G401.6 (cell line): ENCODE measurements around the gene OGT.
"Not testable (repeated sequence)": the region's sequence is repeated elsewhere in the genome, so short reads cannot be mapped to it uniquely, and the experiment has no call there.

Experiments used
- FAIRE-seq: peaks from 2 replicates; lab custom pipeline; 2012; peaks lifted over from hg19 to GRCh38; lab: Jason Lieb, UNC

Gene OGT

DNA sequence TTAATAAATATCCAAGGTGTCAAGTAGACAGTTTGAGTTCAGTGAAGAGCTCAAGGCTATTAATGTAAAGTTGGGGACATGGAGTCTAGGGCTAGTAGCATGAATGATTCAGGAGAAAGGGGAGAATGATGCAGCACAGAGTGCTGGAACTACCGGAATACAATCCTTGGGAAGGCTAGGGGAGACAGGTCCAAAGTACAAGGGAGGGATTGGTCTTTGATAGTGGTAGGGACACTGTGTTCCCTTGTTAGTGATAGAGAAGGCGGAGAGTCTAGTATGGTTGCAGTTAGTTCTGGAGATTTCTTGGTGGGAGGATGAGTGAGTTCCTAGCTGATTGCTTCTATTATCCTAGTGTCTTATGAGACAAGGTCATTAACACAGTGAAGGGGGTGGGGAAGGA lies 54.0 kb downstream of the OGT start:
- FAIRE-seq = no peak

DNA sequence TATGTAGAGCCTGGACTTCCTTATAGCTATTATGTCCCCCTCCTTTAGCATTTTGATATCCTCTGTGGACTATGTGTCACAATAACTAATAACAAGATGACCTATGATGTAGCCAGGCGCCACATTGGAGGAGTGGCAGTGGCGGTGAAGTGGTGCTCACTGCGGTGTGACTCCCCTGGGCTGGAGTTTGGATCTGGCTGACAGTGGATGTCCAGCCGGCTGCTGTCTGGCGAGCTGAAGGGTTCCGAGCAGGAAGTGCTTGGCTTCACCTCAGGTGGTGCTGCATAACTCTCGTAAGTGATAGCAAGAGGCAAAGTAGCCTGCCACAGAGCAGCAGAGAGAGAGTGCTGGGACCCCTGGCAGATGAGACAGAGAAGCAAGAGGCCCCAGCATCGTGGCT lies 60.3 kb downstream of the OGT start:
- FAIRE-seq = not testable (repeated sequence)

DNA sequence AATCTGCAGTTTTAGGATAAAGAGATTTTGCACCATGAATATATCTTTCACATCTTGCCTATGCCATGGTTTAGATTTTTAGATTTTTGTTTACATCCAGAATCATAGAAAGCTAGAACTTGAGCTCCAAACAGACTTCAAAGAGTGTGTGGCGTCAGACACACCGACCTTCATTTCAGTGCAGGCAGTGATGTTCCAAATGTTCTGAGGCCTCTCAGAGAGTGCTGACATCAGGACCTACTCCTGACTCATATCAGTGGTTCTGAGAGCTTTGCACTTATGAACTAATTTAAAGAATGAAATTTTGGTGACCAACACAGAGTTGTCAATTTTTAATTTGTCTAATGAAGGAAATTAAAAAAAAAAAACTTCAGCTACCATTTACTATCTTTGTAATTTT lies 67.1 kb downstream of the OGT start:
- FAIRE-seq = no peak

- no peak for FAIRE-seq
Measured at GRCh38 chrX:71603618-71604017, 70.7 kb downstream of the OGT start.

GRCh38 chrX:71604141-71604540 lies 71.2 kb downstream of the OGT start:
- FAIRE-seq = no peak

DNA sequence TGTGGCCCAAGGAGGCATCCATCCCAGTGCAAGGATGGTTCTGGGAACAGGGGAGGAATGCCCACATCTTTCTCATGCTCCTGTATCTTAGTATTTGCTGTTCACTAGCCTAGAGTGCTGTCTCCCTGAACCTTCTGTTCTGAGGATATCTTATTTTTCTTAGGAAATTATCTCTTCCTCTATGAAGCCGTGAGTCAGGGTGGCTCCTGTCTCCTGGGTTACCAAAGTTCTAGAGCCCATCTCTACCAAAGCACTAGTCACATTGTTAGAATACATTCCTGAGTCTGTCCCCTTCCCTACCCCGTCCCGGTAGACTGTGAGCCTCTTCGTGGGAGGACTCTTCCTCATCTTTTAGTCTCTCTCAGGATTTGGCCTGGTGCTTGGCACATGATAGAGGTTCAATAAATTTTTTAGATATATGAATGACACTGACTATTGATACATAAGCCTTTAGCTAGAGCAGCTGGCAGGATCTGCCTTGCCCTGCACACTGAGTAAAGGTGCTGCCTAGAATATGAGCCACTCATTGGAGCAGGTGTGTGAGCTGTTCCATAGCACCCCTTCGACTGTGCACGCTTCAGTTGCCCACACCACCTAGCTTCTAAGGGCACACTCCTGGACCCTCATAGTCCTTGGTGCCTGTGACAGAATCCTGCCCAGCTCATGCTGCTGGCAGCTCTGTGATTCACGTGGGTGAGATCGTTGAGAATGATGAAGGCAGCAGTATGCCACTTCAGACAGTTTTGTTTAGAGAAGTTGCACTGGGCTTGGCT lies 72.1 kb downstream of the OGT start:
- no peak for FAIRE-seq

GRCh38 chrX:71606536-71607216 lies 73.8 kb downstream of the OGT start:
- FAIRE-seq = no peak

- no peak for FAIRE-seq
Measured at GRCh38 chrX:71607488-71607887, 74.6 kb downstream of the OGT start.

GRCh38 chrX:71609095-71609750 lies 76.3 kb downstream of the OGT start:
- no peak for FAIRE-seq

DNA sequence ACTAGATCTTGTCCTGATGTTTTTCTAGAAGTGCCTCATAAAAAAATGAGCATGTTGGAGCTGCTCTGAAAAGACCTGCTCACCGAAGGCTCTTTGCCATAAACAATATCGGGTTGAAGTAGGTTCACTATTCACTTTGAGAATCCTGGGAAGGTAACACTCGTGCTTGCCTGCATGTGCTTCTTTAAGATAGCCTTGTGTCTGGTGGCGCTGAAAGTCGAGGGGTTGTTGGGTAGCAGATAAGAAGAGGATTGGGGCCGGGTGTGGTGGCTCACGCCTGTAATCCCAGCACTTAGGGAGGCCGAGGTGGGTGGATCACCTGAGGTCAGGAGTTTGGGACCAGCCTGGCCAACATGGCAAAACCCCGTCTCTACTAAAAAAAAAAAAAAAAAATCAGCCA lies 78.8 kb downstream of the OGT start:
- FAIRE-seq = not testable (repeated sequence)

GRCh38 chrX:71612256-71612655 lies 79.4 kb downstream of the OGT start:
- FAIRE-seq = no peak

- no peak for FAIRE-seq
Measured at GRCh38 chrX:71615056-71615455, 82.2 kb downstream of the OGT start.

GRCh38 chrX:71615954-71616353 lies 83.0 kb downstream of the OGT start:
- FAIRE-seq = no peak

- FAIRE-seq = no peak
Measured at GRCh38 chrX:71616672-71617529, 84.0 kb downstream of the OGT start.

GRCh38 chrX:71617742-71618141 lies 84.8 kb downstream of the OGT start:
- no peak for FAIRE-seq

GRCh38 chrX:71618303-71618721 lies 85.4 kb downstream of the OGT start, which contains the start of gene CXCR3:
Gene CXCR3 (minus strand): TSS chrX:71618511. CDS start chrX:71618449, 62 bp downstream.
- no peak for FAIRE-seq

DNA sequence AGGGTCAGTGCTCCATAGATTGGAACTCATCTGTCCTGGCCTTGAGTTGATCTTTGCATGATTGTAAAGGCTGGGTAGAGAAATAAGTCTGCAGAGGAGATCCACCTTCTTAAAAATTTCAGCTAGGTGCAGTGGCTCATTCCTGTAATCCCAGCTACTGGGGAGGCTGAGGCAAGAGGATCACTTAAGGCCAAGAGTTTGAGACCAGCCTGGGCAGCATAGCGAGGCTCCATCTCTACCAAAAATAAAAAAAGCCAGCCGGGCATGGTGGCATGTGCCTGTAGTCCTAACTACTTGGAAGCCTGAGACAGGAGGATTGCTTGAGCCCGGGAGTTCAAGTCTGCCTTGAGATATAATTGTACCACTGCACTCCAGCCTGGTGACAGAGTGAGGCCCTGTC lies 85.9 kb downstream of the OGT start:
- no peak for FAIRE-seq

DNA sequence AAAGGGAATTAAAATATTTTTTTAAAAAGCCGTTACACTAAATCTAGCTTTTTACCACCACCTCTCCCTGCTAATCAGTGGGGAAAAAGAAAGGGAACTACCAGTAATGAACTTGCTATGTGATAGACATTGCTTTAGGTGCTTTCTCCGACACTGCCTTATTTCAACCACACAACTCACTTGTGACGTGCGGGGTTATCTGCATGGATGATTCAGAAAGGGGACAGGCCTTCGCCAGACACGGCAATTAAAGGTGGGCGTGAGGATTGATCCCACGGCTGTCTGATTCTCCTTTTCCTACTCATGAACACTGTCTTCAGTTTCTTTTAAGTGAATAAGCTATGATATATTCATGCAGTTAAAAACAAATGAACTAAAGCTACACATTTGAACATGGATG lies 86.3 kb downstream of the OGT start:
- no peak for FAIRE-seq

DNA sequence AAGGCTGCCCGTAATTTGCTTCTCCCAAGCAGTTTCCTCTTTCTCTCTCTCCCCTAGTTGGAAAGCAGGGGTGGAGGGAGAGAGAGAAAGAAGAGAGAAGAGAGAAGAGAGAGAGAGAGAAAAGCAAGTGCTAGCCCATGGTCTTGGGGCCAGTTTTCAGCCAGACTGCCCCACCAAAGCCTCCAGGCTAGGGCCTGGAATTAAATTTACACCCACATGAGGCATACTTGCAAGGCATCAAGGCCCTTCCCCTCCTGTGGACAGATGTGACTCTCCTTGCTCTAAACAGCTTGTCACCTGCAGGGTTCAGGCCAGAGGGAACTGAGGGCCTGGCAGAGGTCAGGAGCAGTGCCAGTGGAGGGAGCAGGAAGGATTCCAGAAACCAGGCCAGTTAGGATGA lies 87.1 kb downstream of the OGT start:
- FAIRE-seq = no peak

- no peak for FAIRE-seq
Measured at GRCh38 chrX:71621603-71622002, 88.7 kb downstream of the OGT start.

DNA sequence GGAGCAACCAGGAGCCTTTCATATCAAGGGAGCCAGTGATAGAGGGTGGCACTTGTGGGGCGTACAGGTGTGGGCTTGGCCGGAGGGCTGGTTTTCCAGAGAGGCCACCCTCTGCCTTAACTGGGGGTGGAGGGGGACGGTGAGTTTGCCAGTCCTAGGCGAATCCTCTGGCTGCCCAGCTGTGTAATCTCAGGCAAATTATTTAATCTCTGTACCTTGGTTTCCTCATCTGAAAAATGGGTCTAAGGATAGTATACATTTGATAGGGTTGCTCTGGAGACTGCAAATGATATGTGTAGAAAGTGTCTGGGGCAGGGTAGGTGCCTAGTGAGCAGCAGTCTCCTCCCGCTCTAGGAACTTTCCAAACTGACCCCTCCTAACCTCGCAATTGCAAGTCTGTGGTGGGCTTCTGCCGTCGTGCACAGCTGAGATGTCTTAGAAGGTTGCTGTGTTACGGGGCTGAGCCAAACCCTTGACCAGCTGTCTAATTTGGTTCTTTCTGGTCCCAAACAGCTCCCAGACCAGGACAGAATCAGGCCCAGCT lies 89.2 kb downstream of the OGT start:
- no peak for FAIRE-seq
